Measurements from ENCODE around the gene ASRGL1.

Gene ASRGL1

DNA sequence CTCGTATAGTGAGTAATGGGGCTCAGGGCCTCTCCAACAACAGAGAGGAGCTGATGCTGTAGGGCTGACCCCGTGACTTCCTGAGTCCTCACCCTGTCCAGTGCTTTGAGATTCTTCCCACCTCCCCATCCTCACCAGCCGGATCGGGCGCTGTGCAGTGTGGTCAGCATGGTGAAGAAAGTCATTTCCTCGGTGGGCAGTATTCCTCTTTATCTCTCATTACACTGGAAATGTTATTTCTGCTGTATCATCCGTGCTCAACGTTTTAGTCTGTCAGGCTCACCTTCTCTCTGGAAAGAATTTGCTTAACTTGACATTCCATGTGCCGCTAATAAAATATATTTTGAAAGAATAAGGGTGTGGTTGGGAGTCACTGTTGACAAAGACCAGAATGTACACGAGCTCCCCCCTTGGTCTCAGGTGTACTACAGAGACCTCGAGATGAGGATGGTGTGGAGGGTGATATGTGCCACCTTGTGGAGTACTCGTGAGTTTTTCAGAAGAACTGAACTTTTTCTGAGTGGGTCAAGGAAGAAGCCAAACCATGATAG, 55.9 kb downstream of the ASRGL1 start:
- DNase-seq (ENCODE audit: low read depth, low spot score), result no peak

DNA sequence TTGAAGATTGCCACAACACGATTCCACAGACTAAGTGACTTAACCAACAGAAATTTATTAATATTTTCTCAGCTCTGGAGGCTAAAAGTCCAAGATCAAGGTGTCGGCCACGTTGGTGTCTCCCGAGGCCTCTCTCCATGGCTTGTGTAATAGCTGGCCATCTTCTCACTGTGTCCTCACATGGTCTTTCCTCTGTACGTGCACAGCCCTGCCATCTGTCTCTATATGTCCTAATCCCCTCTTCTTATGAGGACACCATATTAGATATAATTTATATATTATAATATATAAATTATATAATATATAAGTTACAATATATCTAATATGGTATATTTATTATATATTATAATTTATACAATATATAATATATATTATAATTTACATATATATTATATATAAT, 56.5 kb downstream of the ASRGL1 start:
- no peak for DNase-seq (ENCODE audit: low read depth, low spot score)

DNA sequence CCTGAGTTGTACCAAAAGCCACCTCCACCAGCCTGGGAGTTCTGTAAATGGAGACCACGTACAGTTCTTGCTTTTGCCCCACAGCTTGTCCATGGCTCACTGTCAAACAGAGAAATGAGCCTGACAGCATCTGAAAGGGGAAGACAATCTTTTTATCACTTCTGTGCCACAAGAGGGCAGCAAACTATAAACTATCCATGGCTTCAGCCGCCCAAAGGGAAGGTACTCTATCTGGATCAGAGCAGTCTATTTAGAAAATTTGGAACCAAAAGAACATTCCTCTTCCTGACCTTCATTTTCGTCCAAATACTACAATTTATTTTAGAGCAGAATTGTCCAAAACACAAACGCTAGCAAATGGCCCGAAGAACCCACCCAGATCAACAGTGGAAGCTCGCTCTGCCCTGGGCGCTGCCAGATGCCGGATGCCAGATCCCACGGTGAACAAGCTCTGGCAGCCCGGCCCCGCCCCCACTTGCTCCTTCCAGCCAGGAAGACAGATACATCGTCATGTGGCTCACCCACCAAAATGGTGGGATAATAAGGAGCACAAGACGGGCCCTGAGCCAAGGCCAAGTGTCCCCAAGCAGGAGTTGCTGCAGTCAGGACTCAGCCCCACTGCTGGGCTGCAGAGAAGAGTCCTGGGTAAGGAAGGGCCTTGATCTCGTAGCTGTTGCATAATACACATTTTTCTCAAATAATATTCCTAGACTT, 57.7 kb downstream of the ASRGL1 start:
- DNase-seq (ENCODE audit: low read depth, low spot score), result no peak

DNA sequence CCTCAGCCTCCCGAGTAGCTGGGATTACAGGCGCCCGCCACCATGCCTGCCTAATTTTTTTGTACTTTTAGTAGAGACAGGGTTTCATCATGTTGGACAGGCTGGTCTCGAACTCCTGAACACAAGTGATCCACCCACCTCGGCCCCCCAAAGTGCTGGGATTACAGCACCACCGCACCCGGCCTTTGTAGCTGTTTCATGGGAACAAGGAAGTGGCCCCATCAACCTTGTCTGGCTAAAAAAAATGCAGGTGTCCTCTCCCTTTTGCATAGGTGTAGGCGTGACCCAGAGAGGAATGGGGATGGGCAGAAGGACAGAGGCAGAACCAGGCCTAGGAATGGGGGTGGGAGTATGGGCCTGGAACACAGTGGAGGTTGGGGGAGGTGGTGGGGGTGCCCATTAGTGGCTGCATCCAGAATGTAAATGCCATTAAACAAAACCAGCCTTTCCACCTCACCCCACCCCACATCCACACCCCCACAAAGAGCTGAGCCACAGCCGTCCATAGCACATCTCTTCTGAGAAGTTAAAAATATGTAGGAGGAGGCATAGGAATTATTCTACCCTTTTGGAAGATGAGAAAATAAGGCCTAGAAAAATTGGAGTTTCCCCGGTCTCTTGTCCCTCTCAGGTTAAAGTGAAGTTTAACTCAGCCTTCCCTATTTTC, 58.8 kb downstream of the ASRGL1 start:
- DNase-seq (ENCODE audit: low read depth, low spot score), result no peak

DNA sequence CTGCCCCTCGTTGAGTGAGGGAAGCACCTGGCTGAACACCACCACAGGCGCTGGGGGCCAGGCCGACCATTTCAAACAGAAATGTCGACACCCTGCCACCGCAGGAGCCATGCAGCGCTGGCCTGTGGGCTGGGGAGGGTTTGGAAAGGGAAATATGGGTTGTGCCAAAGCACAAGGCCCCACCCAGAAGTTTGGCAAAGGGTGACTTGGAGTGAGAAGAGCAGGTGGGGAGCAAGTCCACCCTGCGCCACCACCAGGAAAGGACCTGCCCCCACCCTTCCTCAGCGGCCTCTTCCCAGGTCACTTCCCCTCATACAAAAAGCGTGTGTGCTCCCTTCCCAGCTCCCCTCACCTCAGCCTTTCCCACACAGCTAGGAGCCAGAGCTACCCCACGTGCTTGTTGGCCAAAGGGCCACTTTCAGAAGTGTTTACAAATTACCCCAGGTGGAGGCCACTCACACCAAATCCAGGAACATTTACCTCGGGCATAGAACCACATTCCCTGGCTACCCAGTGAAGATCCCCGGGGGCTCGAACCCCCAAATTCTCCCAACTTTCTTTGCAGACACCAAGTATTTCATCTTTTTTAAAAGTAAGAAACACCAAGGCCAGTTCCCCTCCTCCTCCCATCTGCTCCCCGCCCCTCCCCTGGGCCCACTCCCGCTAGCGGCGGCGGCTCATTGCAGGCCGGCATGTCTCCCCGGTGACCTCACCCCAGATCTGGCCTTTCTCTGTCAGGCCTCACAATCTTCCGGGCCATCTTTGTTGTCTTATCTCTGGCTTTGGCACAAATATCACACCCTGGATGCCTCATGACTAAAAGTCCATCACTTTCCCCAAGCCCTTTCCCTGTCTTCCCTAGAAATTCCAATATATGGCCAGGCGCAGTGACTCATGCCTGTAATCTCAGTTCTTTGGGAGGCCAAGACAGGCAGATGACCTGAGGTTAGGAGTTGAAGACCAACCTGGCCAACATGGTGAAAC, 61.1 kb downstream of the ASRGL1 start:
- no peak for DNase-seq (ENCODE audit: low read depth, low spot score)

DNA sequence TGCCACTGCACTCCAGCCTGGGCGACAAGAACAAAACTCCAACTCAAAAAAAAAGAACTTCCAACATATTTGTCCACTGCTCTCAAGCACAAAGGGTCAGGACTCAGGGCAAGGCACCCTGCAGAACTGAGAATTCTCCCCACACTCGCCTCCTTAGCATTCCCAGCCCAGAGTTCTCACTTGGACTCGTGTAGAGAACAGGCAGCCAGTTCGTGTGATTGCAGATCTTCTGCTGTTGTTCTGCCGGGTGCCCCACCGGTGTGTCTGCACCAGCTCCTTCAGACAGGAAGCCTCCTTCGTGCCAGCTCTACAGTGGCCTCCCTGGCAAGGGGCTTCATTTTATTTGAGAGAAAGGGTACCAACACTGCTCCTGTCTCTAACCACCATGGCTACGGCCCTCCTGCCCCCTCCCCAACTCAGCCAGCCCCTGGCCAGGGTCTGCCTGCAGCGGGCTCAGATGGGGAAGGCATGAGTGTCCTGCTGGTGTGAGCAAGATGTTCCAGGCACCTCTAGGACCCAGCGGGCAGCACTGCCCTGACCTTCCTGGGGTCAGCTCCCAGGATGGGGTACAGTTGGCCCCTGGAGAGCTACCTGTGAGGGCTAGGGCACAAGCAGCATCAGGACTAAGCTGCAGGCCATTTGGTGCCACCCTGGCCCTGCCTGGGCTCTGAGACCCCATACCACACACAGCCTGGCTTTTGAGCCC, 62.1 kb downstream of the ASRGL1 start:
- no peak for DNase-seq (ENCODE audit: low read depth, low spot score)

DNA sequence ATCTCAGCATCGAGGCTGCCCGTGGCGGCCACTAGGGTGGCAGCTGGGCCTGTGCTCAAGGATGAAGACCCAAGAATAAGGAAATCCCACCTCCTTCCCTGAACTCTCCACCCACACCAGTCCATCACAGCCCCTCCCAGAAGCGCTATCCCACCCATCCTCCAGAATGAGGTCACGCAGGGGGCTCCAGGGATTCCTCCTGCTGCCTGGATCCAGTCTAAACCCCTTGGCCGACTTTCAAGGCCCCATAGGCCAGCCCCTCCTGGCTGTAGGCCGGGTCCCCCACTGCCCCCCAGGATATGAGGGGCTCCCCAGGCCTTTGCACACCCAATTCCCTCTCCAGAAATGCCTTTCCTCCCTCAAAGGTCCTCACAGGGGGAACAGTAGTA, 62.6 kb downstream of the ASRGL1 start:
- DNase-seq (ENCODE audit: low read depth, low spot score), result no peak

DNA sequence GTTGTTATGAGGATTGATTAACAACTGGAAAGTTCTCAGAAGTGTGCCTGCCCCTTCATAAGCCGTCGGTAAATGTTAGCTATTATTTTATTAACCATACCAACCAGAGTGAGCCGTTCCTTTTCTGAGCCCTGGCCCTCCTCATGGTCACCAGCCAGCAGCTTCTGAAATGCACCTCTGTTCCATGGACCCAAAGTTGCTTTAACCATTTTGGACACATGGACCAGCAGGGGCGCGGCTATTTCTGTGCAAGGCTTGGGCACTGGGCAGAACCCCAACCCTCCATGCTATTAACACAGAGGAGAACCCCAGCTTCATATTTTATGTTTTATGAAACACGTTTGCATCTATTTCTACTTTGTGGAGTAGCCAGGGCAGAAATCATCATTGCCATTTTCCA, 63.0 kb downstream of the ASRGL1 start:
- no peak for DNase-seq (ENCODE audit: low read depth, low spot score)

DNA sequence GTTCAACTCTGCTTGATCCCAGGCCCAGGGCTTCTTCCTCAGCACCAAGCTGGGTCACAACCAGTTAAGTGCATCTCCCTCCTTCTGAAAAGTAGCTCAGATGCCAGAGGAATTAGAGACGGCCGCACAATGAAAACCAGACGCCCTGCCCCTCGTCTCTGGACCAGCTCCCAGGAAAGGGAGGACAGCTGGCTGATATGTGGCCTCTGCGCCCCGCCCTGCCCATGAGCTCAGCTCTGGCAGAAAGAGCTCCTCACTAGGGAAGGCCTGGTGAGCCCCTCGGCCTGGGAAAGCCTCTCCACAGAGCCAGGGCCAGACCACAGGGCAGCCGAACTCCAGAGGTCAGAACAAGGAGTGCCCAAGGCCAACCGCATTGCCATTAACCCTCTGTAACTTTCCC, 63.5 kb downstream of the ASRGL1 start:
- no peak for DNase-seq (ENCODE audit: low read depth, low spot score)

DNA sequence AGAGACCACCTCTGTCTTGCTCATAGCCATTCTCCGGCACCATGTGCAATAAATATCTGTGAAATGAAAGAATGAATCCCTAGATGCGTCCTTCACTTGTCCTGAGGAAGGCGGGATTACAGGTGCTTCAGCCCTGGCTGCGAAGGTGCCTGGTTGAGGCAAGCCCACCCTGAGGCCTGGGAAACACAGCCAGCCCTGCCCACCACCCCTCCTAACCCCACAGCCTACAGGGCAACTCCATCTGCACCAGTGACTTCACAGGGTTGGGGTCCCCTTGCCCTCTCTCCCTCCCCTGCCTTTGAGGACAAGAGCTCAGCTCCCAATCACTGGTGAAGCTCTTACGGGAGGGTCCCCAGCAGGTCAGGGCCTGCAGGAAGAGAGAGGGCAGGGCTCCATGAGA, 64.1 kb downstream of the ASRGL1 start:
- no peak for DNase-seq (ENCODE audit: low read depth, low spot score)

DNA sequence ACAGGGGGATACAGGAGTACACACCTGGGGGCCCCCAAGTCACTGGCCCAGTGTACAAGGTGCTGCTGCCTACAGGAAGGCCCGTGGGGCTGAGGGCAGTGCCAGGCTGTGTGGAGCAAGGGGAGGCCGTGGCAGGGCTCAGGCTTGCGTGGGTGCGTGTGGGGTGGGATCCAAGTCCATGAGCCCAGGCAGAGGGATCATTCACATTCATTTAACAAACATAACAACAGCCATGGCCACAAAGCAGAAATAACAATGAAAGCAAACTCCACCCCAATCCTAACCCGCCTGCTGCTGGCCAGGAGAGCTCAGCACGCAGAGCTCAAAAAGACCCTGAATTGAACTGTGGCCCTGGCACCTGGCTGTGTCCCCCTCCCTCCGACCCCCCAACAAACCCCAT, 64.6 kb downstream of the ASRGL1 start:
- no peak for DNase-seq (ENCODE audit: low read depth, low spot score)

DNA sequence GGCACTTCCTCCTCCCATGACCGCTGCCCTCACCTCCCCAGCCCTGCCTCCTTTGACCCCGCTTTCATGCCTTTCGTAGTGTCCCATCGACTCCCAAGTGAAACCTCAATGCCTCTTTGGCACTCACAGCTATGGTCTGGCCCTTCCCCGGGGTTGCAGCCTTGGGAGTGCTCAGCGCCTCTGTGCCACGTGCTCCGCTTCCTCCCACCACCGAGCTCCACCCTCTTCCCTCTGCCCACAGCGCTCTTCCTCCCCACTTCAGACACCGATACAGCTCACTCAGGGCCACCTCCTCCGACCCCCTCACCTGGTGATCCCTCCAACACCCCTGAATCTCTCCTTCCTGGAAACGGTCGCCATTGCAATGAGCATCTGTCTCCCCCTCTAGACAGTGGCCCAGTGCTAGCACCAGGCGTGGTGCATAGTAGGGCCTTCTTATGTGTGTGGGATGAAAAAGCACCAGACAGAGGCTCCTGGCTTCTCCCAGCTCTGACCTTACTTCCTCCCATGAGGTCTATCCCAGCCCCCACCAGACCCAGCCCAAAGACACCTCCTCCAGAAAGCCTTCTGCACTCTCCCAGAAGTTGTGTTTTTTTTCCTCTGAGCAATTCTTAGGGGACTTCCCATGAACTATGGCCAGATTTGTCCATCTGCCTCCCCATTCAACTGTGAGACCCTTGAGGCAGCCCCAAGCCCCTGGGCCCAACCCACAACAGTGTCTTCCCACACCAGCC, 65.1 kb downstream of the ASRGL1 start:
- no peak for DNase-seq (ENCODE audit: low read depth, low spot score)

DNA sequence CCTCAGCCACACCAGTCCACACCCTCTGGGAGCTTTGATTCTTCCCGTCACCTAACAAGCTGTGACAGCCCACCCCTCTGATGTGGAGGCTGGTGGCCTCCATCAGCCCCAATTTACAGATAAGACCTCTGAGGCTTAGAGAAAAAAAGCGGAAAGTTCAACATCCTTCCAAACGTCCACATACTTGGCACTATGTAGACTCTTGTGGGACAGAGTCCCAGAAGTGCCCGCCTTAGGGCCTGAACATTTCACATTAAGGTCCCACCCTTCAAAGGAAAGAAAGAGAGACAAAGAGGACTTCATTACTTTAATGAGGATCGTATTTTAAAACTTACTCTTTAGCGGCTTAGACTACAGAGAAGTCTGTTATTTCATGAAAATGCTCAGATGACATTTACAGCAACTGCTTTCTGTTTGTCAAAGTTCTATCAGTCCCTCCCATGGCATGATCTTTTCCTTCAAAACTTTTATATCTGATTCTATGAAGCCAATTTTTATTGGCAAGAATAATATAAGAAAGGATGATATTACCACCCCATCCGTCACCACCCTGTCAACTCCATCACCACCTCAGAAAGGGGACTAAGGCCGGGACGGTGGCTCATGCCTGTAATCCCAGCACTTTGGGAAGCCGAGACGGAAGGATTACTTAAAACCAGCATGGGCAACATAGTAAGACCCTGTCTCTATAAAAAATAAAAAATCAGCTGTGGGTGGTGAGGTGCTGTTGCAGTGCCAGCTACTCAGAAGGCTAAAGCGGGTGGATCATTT, 65.9 kb downstream of the ASRGL1 start:
- no peak for DNase-seq (ENCODE audit: low read depth, low spot score)

DNA sequence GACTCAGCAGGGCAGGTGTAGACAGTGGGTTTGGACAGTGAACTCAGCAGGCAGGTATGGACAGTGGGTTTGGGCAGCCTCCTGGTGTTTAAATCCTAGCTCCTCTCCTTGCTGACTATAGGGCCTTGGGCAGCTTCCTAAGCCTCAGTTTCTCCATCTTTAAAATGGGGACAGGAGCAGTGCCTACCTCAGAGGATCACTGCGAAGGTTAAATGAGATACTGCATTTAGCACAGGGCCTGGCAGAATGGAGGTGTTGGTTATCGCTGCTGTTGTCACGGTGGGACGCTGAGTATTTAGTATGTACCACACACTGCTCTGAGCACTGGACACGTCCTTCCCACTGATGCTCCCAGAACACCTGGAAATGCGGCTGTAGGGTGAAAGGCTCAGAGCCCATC, 67.2 kb downstream of the ASRGL1 start:
- no peak for DNase-seq (ENCODE audit: low read depth, low spot score)

DNA sequence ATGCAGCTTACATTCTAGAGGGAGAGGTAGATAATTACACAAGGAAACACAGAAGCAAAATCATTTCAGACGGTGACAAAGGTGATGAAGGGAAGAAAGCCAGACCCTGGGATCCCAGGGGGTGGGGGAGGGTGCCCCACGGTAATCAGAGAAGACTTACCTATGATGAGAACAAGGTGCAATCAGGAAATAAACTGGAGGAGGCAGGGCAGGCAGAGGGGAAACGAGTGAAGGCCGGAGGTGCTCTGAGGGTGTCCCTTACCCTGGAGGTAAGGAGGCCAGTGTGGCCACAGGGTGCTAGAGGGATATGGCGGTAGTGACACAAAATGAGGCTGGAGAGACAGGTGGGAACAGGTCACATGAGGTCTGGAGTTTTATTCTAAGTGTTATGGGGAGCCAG, 67.7 kb downstream of the ASRGL1 start:
- DNase-seq (ENCODE audit: low read depth, low spot score), result no peak

DNA sequence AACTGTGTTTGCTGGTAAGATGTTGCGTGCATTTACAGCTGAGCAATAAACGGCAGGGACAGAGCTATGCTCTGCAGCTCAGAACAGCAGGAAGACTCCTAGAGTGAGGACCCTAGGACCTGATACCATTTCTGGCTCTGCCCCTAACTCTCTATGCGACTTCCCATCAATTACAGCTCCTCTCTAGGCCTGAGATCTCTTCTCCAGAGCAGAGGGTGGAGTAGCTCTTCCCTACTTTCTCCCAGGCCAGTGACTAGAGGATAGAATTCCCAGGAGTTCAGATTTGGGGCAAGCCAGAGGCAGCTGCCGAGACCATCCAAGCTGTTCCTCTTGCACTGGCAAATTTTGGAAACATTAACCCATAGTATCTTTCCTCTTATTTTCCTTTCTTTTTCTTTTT, 68.8 kb downstream of the ASRGL1 start:
- no peak for DNase-seq (ENCODE audit: low read depth, low spot score)

DNA sequence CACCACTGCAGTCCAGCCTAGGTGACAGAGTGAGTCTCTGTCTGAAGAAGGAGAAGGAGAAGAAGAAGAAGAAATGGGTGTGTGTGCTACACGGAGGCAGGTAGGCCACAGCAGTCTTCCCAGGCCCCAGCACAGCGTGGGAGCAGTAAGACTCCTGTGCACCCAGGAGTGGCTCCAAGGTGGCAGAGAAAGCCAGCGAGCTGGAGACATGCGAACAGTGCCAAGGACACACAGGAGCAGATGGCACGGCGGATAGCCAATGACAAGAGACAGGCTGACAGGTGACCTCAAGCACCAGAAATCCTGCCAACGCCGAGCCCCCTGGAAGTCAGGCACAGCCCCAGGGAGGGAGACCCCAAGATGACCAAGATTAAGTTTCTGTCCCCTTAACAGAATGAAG, 72.6 kb downstream of the ASRGL1 start:
- no peak for DNase-seq (ENCODE audit: low read depth, low spot score)

DNA sequence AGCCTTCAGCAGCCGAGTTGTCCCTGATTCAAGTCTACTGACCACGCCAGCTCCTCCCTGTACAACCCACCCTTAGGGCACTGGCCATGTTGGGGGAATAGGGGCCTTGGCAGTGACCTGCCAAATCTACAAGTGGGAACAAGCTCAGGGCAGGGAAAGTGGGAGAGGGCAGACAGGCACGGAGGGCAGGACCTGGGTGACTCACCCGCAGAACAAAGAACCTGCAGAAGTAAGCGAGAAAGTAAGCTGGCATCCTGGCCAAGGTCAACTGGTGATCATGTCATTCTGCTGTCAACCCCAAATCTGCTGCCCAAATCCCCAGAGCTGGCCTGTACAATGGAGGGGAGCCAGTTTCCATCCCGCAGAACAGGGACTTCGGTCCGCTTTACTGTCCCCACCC, 73.7 kb downstream of the ASRGL1 start:
- no peak for DNase-seq (ENCODE audit: low read depth, low spot score)

DNA sequence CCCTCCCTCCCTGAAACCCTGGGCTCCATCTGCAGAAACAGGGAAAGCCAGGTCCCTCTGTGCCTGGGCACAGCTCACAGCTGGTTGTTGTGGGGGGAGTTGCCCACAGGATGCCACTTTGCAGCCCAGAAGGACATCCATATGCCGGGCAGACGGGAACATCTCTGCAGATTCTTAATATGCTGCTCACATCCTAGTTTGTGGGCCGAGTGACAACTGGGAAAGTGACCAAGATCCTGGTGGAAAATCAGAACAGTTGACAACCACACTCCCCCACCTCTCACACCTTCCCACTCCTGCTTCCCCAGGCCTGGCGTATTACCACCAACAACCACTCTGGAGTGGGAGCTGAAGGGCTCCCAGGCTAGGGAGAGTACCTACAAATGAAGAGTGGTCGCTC, 74.3 kb downstream of the ASRGL1 start:
- no peak for DNase-seq (ENCODE audit: low read depth, low spot score)

DNA sequence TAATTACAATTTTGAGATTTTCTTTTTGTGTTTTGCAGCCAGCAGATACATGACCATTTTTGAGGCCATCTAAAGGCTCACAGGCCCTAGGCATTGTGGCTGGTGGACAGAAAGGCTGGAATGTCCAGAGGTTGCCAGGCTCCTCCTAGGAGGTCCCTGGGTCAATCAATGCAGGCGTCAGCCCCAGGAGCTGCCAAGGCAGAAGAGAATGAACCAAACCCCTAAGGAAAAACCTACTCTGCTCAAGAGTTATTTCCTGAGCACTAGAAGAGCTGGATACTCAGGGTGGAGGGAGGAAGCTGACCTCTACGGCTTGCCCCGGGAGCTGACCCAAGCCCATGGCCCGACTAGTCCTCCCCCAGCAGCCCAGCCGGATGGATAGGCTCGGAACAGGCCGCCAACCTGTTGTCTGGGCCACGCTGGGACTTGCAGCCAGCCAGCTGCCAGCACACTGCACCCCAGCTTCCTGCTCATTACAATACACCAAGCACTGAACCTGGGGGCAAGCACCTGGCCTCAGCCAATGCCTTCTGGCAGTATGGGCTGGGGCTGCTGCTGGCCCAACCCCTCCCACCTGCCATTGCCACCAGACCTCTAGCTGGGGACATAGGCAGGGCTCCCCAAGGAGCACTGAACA, 75.9 kb downstream of the ASRGL1 start:
- no peak for DNase-seq (ENCODE audit: low read depth, low spot score)
